Esophagus squamous epithelium (tissue), 5 donors: ENCODE data around the gene AHNAK. TPM values are rescaled to one million over a fixed set of nuclear protein-coding genes. Genes with fewer than 3 reads are reported as not detected.
A peak's percentile ranks its signal among the peaks of the same experiment; 100 is the strongest.

Experiments used
- DNase-seq: peaks from one replicate; lab custom pipeline; 2025; lab: John Stamatoyannopoulos, UW
- H3K27ac ChIP-seq, 4 donors: fragments of 200-600 bp; sonication (generic); one replicate each; pipeline ENCODE4 v1.5.1; 2016 to 2019; ENCODE audit warnings: mild to moderate bottlenecking in 1 of 4
- H3K27me3 ChIP-seq, 4 donors: fragments of 200-600 bp; sonication (generic); 1 replicate in 3 of 4; 2 replicates in 1 of 4; pipeline versions ENCODE4 v1.5.1 to v1.6.0; 2017 to 2021; ENCODE audit warnings: antibody characterized with exemption in 1 of 4
- H3K36me3 ChIP-seq, 3 donors: fragments of 200-600 bp; sonication (generic); one replicate each; pipeline ENCODE4 v1.5.1; 2016 to 2019
- H3K4me1 ChIP-seq, 3 donors: fragments of 200-600 bp; sonication (generic); one replicate each; pipeline ENCODE4 v1.5.1; 2017 to 2019
- H3K4me3 ChIP-seq, 4 donors: fragments of 200-600 bp; sonication (generic); 1 replicate in 3 of 4; 2 replicates in 1 of 4; pipeline ENCODE4 v1.5.1; 2016 to 2019; ENCODE audit warnings: mild to moderate bottlenecking in 2 of 4, moderate library complexity in 1 of 4
- H3K9me3 ChIP-seq, 3 donors: fragments of 200-600 bp; sonication (generic); one replicate each; pipeline ENCODE4 v1.5.1; 2016 to 2019
- POLR2A ChIP-seq, 4 donors: fragments of 450-650 bp; IDR thresholded peaks; one replicate each; pipeline ENCODE4 v1.6.1; 2017; ENCODE audit warnings: antibody characterized with exemption in 4 of 4, mild to moderate bottlenecking in 4 of 4, moderate library complexity in 3 of 4
- WGBS, 2 donors: methylation state at CpG; one replicate each; pipeline ENCODE4 v1.1.5; 2018; 5-methylcytosine and 5-hydroxymethylcytosine counted together
- intact Hi-C: fragments of 100-400 bp; cut with DNase I; formaldehyde crosslinking; loops from one replicate; pipeline ENCODE4 v1.15.0; 2022
- total RNA-seq, 4 donors: library from RNA; depleted of rRNA; stranded (reverse); fragments of >200 nt; gene quantifications; one replicate each; pipeline ENCODE4 v1.1.0, GENCODE V29; 2016
- TF ChIP-seq, protein P1 (sequence below), 6 experiments: fragments of 450-650 bp in 4 of 6; fragments of 200-600 bp in 2 of 6; sonication (generic) in 2 of 6; IDR thresholded peaks; one replicate each; pipeline ENCODE4 v1.5.1; 2016 to 2019; ENCODE audit warnings: antibody characterized with exemption in 6 of 6, mild to moderate bottlenecking in 4 of 6, moderate library complexity in 4 of 6
- donor health status: DM: yes; HTN: yes; CAD: no.

Gene AHNAK
- total RNA-seq, 4 donors from 2014 or later, result 695 to 1,250 (median 954) TPM

DNA sequence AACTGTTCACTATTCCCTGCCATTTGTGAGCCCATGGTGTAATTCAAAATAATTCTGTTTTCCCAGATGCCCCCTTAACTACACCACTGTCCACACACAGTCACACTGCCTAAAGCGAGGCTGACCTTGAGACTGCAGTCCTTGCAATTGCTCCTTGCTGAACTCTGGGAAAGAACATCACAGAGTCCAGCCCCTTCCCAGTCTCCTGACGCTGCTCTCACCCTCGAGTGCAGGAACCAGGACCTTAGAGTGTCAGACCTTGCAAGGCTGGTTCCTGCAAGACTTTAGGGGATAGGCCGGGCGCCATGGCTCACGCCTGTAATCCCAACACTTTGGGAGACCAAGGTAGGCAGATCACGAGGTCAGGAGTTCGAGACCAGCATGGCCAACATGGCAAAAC, 33.6 kb downstream of the AHNAK start:
- H3K4me3 ChIP-seq, result no peak overlapping the region
- DNase-seq, result no peak
- 83 to 86% methylated on average over 1 to 8 of the region's 8 CpGs for WGBS, 2 donors
- intact Hi-C loops, result no loop called here
- peaks cover 19 to 41% (median 22%) of the 10 kb centered on the region in 3 donors for H3K36me3 ChIP-seq
- H3K4me1 ChIP-seq, result peaks cover 6 to 57% (median 13%) of the 10 kb centered on the region in 3 donors
- no peaks in the 10 kb centered on the region for H3K9me3 ChIP-seq
- TF ChIP-seq, protein P1, sequence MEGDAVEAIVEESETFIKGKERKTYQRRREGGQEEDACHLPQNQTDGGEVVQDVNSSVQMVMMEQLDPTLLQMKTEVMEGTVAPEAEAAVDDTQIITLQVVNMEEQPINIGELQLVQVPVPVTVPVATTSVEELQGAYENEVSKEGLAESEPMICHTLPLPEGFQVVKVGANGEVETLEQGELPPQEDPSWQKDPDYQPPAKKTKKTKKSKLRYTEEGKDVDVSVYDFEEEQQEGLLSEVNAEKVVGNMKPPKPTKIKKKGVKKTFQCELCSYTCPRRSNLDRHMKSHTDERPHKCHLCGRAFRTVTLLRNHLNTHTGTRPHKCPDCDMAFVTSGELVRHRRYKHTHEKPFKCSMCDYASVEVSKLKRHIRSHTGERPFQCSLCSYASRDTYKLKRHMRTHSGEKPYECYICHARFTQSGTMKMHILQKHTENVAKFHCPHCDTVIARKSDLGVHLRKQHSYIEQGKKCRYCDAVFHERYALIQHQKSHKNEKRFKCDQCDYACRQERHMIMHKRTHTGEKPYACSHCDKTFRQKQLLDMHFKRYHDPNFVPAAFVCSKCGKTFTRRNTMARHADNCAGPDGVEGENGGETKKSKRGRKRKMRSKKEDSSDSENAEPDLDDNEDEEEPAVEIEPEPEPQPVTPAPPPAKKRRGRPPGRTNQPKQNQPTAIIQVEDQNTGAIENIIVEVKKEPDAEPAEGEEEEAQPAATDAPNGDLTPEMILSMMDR (IDR thresholded peaks at IDR 0.05), result no peak
- TF ChIP-seq POLR2A (IDR thresholded peaks at IDR 0.05), result no peak
- H3K27ac ChIP-seq, result peak overlapping the region; percentile 11 to 54 (median 50)
- H3K27me3 ChIP-seq, result no peaks in the 10 kb centered on the region

DNA sequence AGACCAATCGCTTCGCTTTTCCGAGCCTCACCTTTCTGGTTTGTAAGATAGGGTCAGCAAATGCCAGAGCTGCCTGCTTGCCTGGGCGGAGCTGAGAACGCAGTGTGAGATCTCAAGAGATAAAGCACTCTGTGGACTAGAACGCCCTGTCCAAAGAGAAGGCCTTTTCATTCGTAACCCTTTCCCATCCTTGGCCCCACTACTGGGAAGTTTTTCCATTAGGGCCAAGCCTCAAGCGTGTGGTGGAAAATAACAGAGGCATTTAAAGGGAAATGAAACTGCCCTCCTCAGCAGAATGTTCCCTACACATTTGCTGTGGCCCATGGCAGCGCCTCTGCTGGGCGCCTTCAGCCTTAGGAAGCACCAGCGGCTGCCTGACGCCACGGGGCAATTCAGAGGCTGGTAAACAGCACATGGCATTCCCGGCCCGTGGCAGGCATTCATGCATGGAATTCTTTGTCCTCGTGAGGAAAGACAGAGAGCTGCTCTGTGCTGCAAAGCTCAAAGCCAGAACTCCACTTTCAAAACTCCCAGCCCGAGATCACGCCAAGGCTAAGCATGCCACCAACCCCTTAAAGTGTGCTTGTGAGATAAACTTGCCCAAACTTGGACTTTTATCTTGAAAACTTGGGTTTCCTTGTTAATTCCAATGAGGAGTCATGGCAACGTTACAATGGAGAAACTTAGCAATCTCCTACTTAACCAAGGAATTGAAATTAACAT, 38.1 kb downstream of the AHNAK start:
- Histone ChIP-seq H3K4me1 (peaks cover 27 to 77% (median 34%) of the 10 kb centered on the region in 3 donors), H3K4me3 (peak overlapping the region in 3 of 4 donors; percentile 12 to 45 (median 20)), H3K27ac (peak overlapping the region; percentile 58 to 97 (median 90)), H3K27me3 (no peaks in the 10 kb centered on the region), H3K9me3 (no peaks in the 10 kb centered on the region), H3K36me3 (no peaks in the 10 kb centered on the region)
- TF ChIP-seq, protein P1 (IDR thresholded peaks at IDR 0.05), result peak in 5 of 6 experiments; percentile 36 to 69 (median 51)
- peak in 1 of 4 donors; percentile 13 for TF ChIP-seq POLR2A (IDR thresholded peaks at IDR 0.05)
- no peak for DNase-seq
- 21 to 28% methylated on average over 17 of the region's 19 CpGs for WGBS, 2 donors
- intact Hi-C loops, result no loop called here

DNA sequence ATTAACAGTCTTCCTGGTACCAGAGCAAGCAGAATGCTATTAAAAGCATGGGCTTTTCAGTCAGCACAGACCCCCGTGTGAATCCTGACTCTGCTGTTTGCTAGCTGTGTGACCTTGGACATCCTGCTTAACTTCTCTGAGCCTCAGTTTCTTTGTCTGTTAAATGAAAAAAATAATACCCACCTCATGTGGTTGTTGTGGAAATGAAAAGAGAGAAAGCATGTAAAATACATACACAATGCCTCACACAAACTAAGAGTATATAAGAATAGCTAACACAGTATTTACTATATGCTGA, 39.5 kb downstream of the AHNAK start:
- Histone ChIP-seq H3K4me1 (peaks cover 28 to 84% (median 39%) of the 10 kb centered on the region in 3 donors), H3K27ac (peak overlapping the region; percentile 51 to 97 (median 90)), H3K9me3 (no peaks in the 10 kb centered on the region), H3K4me3 (no peak overlapping the region), H3K27me3 (no peaks in the 10 kb centered on the region), H3K36me3 (no peaks in the 10 kb centered on the region)
- 47 to 76% methylated on average over 1 of the region's 1 CpG for WGBS, 2 donors
- intact Hi-C loops, result no loop called here
- DNase-seq, result no peak
- TF ChIP-seq POLR2A (IDR thresholded peaks at IDR 0.05), result no peak
- TF ChIP-seq, protein P1 (IDR thresholded peaks at IDR 0.05), result no peak

- peak overlapping the region; percentile 51 to 97 (median 90) for H3K27ac ChIP-seq
- WGBS, 2 donors, result 59 to 69% methylated on average over 8 to 10 of the region's 10 CpGs
Observed at GRCh38 chr11:62506413-62507124, 40.0 kb downstream of the AHNAK start.

More at GRCh38 chr11:62506413-62507124, 40.0 kb downstream of the AHNAK start:
- no peaks in the 10 kb centered on the region for H3K27me3 ChIP-seq
- DNase-seq, result no peak
- no peak for TF ChIP-seq POLR2A (IDR thresholded peaks at IDR 0.05)
- TF ChIP-seq, protein P1 (IDR thresholded peaks at IDR 0.05), result no peak
- intact Hi-C loops, result no loop called here
- no peaks in the 10 kb centered on the region for H3K36me3 ChIP-seq
- H3K4me1 ChIP-seq, result peaks cover 33 to 89% (median 44%) of the 10 kb centered on the region in 3 donors
- no peaks in the 10 kb centered on the region for H3K9me3 ChIP-seq
- H3K4me3 ChIP-seq, result no peak overlapping the region
